HG03354 (cell line): ENCODE results near the gene PRXL2A.

Experiments used
- ATAC-seq: cut with Tn5 transposase; IDR thresholded peaks from one replicate; pipeline ENCODE4 v1.9.1; 2021; ENCODE audit warnings: mild to moderate bottlenecking; ENCODE audit not compliant: unreplicated experiment, poor library complexity, severe bottlenecking

Gene PRXL2A

DNA sequence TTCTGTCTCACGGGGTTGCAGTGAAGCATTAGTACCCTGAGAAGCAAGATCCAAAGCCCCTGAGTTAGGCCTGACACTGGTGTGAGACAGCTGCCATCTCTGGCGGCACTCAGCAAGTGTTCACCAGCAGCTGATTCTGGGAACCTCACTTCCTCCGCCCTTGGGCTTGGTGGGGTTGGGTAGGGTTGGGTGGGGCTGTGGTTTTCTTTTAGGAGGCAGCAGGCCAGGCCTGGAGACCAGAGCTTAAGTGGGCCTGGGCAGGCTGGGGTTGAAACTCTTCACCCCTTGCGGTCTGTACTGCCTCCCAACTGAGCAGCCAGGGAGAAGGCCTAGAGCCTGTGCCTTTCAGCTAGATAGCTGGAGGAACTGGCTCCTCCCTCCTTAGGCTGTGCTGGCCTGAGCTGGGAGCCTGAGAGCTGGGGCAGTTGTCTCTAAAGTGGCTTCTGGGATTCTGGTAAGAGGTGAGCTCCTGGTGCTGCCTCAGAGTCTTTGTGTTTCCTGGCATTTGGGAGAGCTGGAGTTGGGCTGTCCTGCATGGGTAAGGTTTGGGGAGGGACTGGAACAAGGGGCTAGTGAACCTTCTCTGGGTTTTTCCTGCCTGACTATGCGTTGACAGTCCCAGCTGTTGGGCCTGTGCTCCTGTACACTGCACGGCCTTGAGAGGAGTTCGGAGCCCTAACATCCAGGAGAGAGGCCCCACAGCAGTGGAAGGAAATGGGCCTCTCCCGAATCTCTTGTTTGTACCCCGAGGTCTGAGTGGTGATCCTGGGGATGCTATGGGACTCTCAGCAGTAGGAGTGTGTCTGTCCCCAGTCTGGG is 50.9 kb downstream of the PRXL2A start:
- peak; percentile 49 for ATAC-seq

- ATAC-seq, result no peak
Observed at GRCh38 chr10:80460399-80461207, 52.3 kb downstream of the PRXL2A start.

DNA sequence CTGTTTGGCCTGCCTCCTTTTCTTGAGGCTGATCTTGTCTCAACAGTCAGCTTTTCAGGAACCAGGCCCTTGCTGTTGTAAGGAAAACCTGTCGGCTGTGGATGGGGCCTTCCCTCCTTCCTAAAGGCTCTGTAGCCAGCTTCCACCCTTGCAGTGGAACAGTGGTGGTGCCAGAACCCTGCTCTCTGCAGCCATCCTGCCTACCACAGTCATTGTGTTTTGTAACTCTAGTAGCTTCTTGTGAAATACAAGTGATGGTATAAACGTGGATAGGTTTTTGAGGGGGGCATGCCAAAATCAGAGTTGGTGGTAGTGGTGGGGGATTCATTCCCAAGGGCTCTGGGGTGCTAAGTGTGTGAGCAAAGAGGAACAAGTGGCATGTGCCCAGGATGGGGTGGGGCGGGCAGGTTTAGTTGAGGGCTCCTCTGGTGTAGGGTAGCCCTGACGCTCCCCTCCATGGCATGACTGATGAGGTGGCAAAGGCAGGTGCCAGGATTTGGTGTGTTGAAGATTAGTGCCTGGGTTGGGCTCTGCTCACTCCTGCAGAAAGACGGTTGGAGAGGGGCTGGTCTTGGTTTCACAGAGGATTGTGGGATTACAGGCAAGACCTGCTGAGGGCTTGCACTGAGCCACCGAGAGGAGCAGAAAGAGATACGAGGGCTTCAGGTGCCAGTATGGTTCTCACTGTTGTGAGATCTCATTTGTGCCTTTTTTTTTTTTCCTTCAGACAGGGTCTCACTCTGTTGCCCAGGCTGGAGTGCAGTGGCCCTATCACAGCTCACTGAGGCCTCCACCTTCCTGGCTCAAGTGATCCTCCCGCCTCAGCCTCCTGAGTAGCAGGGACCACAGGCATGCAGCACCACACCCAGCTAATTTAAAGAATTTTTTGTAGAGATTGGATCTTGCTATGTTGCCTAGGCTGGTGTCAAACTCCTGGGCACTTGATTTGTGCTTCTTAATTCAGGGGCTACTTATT is 53.1 kb downstream of the PRXL2A start:
- ATAC-seq, result no peak

GRCh38 chr10:80462299-80462980 is 54.1 kb downstream of the PRXL2A start:
- no peak for ATAC-seq

DNA sequence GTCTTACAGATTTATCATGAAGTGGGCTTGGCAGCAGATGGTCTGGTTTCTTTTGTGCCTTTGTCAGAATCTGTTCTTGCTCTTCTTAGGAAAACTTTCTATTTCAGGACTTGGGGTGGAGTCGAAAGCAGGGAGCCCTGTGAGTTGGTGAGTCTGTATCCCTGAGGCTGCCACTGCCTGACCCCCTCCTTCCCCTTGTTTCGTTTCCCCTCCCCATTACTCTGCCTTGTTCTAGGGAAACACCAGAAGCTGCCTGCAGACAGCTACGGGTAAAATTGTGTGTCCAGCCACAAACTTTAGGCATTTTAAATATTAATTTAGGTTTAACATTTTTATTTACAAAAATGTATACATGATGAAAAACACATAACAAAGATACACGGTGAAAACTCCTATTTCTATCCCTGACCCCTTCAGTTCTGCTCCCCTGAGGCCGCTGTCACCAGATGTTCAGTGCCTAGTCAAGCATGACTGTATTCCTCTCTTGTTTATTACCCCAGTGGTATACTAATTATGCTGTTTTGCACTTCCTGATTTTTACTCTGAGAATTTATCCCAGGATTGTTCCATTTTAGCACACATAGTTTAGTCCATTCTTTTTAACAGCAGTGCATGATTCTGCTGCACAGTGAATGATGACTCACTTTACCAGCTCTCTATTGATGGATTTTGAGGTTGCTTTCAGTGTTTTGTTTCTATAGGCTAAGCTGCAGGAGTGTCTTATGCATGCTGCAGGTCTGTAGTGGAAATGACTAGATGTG is 54.8 kb downstream of the PRXL2A start:
- peak; percentile 39 for ATAC-seq

DNA sequence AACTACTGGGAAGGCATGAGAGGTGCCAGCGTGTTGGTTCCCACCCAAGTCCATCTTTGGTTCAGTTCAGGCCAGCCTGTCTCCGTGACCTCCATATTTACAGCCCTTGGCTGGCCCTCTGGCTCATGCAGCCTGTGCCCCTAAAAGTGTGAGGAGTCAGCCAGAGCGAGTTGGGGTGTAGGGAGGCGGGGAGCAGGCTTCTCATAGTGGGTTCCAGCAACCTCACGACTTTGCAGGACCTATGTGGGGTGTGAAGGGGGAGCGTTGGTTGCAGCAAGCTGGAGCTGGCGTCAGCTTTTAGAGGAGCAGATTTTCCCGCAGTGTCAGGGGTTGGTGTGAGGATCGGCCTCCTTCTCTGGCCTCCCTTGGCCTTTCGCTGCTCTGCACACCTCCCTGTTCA is 55.5 kb downstream of the PRXL2A start:
- ATAC-seq, result no peak

DNA sequence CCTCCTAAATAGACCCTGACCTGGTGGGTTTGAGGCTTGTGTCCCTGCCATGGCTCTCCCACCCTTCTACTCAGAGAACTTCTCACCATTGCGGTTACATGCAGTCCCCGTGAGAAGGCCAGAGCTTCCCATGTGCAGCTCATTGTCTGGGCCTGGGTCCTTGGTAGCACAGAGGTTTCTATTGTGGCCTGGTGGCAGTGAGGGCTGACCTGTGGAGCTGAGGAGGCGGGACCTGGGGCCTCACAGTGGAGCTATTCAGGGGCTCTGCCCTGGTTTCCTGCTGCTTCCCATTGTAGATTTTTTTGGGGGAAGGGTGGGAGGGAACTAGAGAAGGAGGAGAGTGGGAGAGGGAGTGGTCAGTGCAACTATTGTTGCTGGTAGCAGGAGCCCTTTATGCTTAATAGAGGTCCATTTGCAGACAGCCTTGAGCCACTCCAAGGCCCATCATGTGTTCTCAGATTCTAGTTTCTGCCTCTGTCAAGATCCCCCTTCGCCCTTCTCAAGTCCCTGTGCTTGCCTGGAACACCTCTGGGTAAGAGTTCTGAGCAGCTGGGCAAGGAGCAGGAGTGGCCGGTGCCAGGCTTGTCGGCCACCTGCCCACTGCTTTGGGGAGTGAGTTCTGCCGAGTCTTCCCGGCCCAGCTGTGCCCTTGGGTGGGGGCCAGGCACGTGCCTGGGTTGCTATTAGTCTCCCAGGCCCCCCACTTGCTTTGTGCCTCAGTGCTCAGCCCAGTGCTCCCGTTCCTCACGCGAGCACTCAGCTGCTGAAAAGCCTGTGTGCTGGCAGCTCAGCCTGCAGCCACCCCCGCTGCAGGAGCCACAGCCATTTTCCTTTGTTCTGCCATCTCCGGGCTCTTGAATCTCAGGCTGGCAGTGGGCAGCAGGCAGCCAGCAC is 56.5 kb downstream of the PRXL2A start:
- no peak for ATAC-seq

GRCh38 chr10:80465451-80465835 is 57.1 kb downstream of the PRXL2A start:
- ATAC-seq, result no peak

DNA sequence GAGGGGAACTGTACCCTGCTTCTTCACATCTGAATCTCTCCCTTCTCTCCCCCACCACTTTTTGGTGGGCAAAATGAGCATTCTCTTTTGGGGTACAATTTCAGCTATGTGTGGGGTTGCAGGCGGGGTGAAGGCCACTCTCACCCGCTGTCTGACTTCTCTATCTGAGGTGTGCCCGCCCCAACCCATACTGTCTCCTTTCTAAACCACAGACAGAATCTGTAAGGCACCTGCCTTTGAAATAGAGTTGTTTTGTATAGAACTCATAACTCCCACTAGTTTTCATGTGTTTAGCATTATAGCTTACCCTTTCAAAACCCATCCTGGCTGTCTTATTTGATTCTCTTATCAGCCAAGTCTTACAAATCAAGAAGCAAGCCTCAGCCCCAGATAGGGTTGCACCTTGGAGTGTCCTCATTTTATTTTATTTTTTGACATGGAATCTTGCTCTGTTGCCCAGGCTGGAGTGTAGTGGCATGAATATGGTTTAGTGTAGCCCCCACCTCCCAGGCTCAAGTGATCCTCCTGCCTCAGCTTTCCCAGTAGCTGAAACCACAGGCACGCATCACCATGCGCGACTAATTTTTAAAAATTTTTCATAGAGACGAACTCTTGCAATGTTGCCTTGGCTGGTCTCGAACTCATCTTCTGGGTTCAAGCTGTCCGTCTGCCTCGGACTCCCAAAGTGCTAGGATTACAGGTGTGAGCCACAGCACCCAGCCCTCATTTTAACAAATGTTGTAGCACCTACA is 57.7 kb downstream of the PRXL2A start:
- peak; percentile 42 for ATAC-seq

DNA sequence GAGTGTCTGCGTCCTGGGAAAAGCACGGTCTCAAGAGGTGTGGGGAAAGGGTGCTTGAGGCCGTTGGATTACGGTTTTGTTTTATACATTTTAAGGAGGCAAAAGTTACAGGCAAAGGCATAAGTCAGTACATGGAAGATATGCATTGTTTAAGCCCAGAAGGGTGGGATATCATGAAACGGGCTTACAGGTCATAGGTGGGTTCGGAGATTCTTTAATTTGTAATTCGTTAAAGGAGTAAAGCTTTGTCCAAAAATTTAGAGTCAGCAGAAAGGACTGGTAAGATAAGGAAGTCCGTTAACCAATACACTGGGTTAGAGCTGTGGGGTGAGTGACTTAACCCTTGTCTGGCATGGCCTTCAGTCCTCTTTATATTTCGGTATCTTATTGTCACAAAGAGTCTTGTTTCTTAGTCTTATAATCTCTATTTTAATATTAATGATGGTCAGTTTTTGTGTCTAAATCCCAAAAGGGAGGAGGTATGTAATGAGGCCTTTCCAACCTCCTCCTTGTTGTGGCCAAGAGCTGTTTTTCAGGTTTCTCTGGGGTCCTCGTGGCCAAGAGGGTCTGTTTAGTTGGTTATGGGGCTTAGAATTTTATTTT is 58.5 kb downstream of the PRXL2A start:
- no peak for ATAC-seq

DNA sequence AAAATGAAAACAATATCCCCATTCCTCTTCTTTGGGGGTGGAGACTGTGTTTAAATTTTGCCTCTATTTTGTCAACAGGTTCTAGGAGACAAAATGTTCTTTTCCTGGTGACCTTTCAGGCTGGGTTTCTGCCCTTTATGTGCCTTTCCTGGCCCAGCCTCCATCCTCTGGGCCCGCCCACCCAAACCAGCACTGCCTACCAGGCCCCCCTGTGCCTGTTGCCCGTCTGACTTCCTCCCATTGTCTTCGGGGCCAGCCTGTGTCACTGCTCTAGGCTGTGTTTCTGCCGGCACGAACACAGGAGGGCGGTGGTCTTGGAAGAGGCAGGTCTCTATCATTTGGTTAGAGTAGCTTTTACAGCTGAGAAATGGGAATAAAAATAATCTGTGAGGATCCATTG is 59.7 kb downstream of the PRXL2A start:
- no peak for ATAC-seq

GRCh38 chr10:80468806-80469421 is 60.6 kb downstream of the PRXL2A start:
- no peak for ATAC-seq

GRCh38 chr10:80470266-80470665 is 61.9 kb downstream of the PRXL2A start:
- no peak for ATAC-seq

- ATAC-seq, result no peak
Observed at GRCh38 chr10:80471001-80471400, 62.6 kb downstream of the PRXL2A start.

DNA sequence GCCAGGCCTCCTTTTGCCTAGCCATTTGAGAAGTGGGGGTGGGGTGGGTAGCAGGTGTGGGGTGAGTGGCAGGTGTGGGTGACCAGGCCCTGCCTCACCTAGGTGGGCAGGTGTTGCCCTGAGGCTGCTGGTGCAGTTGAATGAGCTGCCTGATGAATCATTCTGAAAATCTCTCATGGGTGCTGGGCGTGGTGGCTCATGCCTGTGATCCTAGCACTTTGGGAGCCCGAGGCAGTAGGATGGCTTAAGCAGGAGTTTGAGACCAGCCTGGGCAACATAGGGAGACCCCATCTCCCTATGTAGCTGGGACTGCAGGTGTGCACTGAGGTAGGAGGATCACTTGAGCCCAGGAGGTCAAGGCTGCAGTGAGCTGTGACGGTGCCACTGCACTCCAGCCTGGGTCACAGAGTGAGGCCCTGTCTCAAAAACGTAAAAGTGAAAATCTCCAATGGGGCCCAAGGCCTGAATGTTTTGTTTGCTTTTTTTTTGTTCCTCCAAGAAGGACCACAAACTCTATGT is 63.4 kb downstream of the PRXL2A start:
- peak; percentile 63 for ATAC-seq
